Measurements from ENCODE around the gene MYO1D.

DNA sequence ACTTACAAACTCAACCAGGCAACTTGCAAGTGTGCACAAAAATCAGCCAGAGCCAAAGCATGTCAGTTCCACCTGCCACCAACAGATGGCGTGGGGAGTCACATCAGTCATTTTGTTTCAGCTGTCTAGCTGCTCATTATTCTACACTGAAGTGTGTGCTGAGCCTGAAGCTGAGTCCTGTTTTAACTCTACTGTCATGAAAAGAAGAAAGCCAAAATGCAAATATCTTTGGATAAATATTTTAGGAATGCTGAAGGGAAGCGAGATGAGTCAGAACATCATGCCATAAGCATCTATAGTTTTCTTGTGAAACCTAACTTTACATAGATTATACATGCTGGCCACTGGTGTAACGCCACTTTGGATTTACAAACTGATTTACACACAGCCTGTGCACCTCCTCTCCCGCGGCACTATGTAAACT, 217.5 kb downstream of the MYO1D start:
- TF ChIP-seq CTCF (IDR thresholded peaks at IDR 0.05), result peak; percentile 85 to 96 (median 90)
- TF ChIP-seq POLR2A (IDR thresholded peaks at IDR 0.05), result no peak

All from adrenal gland (tissue), 5 donors.